Stimulated activated effector memory CD8-positive, alpha-beta T cell treated with anti-CD3 and anti-CD28 coated beads, Interleukin-12 subunit alpha, Interleukin-12 subunit beta, amount 100 ng/mL, for 72 hours (primary cell): Measurements from ENCODE around the gene PLAC9.
A peak's percentile ranks its signal among the peaks of the same experiment; 100 is the strongest.

ENCODE experiments used
- ATAC-seq: fragments of 150-1000 bp; cut with Tn5 transposase; 2 replicates; pipeline ENCODE4 v1.10.0; 2021
- DNase-seq, 2 donors: peaks; one replicate each; pipeline ENCODE4 v3.0.0; 2021 to 2022; ENCODE audit warnings: low spot score in 2 of 2
- H3K27ac Mint-ChIP-seq: one replicate; pipeline ENCODE4 v1.8.0; 2022; ENCODE audit warnings: mild to moderate bottlenecking, mixed read lengths
- H3K36me3 Mint-ChIP-seq: one replicate; pipeline ENCODE4 v1.8.0; 2022; ENCODE audit warnings: mild to moderate bottlenecking, mixed read lengths
- H3K4me1 Mint-ChIP-seq: one replicate; pipeline ENCODE4 v1.8.0; 2022; ENCODE audit warnings: mixed read lengths
- H3K4me3 Mint-ChIP-seq: one replicate; pipeline ENCODE4 v1.8.0; 2022; ENCODE audit warnings: mild to moderate bottlenecking, mixed read lengths
- H3K9me3 Mint-ChIP-seq: one replicate; pipeline ENCODE4 v1.8.0; 2022; ENCODE audit warnings: mixed read lengths

The PLAC9 gene

DNA sequence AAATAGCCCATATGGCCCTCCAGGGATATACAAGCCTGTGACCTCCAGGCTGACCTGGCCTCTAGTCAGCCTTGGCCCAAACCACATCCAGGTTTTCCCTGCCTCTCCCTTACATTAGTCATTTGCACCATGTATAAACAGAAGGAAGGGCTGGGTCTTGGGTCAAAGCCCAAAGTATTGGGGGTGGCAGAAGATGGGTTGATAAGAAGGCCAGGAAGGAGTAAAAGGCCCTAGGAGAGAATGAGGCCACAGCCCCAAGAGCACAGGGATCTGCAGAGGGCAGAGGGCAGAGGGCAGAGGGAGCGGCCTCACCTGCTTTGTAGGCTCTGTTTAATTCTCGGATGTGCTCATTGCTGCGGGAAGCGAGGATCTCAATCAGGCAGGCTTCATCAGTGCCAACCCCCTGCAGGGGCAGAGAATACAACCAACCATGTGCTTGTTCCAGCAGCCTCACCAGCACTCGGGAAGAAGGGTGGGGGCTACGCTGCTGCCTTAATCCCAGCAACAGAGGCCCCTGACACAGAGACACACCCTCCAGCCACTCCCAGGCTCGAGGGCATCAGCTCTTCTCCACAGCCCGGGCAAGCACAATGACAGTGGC is 31.3 kb downstream of the PLAC9 start:
- ATAC-seq: no peak
- peak overlapping the region; percentile 79 for H3K27ac Mint-ChIP-seq
- H3K4me1 Mint-ChIP-seq: peaks cover 24% of the 10 kb centered on the region
- H3K4me3 Mint-ChIP-seq: no peak overlapping the region
- peaks cover 83% of the 10 kb centered on the region for H3K36me3 Mint-ChIP-seq
- no peak for DNase-seq
- no peaks in the 10 kb centered on the region for H3K9me3 Mint-ChIP-seq

GRCh38 chr10:80164596-80164995 is 32.1 kb downstream of the PLAC9 start:
- peak overlapping the region; percentile 79 for H3K27ac Mint-ChIP-seq
- no peak for ATAC-seq
- H3K36me3 Mint-ChIP-seq: peaks cover 78% of the 10 kb centered on the region
- H3K4me1 Mint-ChIP-seq: peaks cover 29% of the 10 kb centered on the region
- no peak for DNase-seq
- no peak overlapping the region for H3K4me3 Mint-ChIP-seq
- H3K9me3 Mint-ChIP-seq: no peaks in the 10 kb centered on the region

GRCh38 chr10:80165173-80165572 is 32.6 kb downstream of the PLAC9 start:
- H3K4me1 Mint-ChIP-seq: peaks cover 34% of the 10 kb centered on the region
- H3K36me3 Mint-ChIP-seq: peaks cover 78% of the 10 kb centered on the region
- H3K4me3 Mint-ChIP-seq: no peak overlapping the region
- DNase-seq (no peak), ATAC-seq (no peak)
- H3K9me3 Mint-ChIP-seq: no peaks in the 10 kb centered on the region
- H3K27ac Mint-ChIP-seq: peak overlapping the region; percentile 94

DNA sequence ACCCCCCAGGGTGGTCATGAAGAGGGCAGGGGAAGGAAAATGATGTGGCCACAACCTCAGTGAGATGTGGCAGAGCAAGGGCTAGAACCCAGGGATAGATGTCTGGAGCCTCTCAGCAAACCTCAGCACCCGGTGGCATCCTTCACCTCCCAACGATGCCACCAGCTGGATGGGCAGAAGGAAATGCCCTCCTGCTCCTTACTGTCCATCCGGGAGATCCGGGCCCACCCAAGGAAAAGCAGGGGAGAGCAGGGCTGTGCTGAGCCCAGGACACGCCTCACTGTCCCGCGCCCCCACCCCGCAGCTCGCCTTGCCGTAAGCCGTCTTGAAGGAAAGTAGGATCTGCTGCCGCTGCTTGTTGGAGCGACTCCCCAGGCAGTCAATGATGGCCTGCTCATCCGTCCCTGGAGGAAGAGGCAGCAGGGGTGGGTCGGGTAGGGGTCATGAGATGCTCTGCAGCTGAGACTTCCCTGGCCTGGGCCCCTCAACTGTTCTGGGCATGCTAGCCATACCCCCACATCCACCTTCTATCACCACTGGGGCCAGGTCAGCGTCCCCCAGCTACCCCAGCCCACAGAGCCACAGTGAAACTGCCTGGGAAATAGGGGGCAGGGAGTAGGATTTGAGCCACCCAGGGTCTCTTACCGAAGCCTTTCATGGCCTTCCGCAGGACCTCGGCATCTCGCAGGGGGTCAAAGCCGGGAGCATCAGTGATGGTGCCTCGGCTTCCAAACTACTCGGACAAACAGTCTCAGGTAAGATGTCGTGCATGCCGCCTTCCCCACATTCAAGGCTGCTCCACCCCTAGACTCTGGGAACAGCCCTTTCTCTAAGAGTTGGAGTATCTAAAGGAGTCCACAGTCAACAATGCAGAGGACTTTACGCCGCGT is 34.3 kb downstream of the PLAC9 start:
- H3K27ac Mint-ChIP-seq: peak overlapping the region; percentile 94

GRCh38 chr10:80167471-80168161 is 35.1 kb downstream of the PLAC9 start:
- peaks cover 73% of the 10 kb centered on the region for H3K36me3 Mint-ChIP-seq
- H3K9me3 Mint-ChIP-seq: no peaks in the 10 kb centered on the region
- DNase-seq (no peak), ATAC-seq (no peak)
- H3K27ac Mint-ChIP-seq: peak overlapping the region; percentile 29
- H3K4me1 Mint-ChIP-seq: peaks cover 34% of the 10 kb centered on the region
- no peak overlapping the region for H3K4me3 Mint-ChIP-seq

More for the DNA sequence above, 34.3 kb downstream of the PLAC9 start:
- DNase-seq (no peak), ATAC-seq (no peak)
- Mint-ChIP-seq H3K4me1 (peaks cover 34% of the 10 kb centered on the region), H3K9me3 (no peaks in the 10 kb centered on the region), H3K36me3 (peaks cover 73% of the 10 kb centered on the region), H3K4me3 (no peak overlapping the region)

DNA sequence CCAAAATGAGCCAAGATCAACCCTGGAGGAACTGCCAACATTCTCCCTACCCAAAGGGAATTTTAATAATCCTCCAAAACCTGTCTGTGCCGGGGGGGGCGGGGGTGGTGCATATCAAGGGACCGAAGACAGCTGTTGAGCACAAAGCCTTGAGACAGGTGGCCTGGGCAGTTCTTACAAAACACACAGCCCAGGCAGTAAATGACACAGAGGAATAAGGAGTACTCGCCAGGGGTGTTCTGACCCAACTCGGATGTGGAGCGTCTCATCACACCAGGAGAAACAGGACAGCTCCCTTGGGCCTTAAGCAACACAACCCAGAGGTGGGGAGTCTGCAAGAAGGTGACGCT is 35.6 kb downstream of the PLAC9 start:
- ATAC-seq (no peak), DNase-seq (no peak)
- H3K9me3 Mint-ChIP-seq: no peaks in the 10 kb centered on the region
- H3K27ac Mint-ChIP-seq: peak overlapping the region; percentile 29
- peaks cover 73% of the 10 kb centered on the region for H3K36me3 Mint-ChIP-seq
- peaks cover 34% of the 10 kb centered on the region for H3K4me1 Mint-ChIP-seq
- H3K4me3 Mint-ChIP-seq: no peak overlapping the region

- Mint-ChIP-seq H3K36me3 (peaks cover 71% of the 10 kb centered on the region), H3K9me3 (no peaks in the 10 kb centered on the region), H3K4me1 (peaks cover 34% of the 10 kb centered on the region), H3K27ac (peak overlapping the region; percentile 81), H3K4me3 (no peak overlapping the region)
- ATAC-seq: peak; percentile 63
- DNase-seq: peak in 1 of 2 donors; percentile 14
These were observed 36.3 kb downstream of the PLAC9 start for GRCh38 chr10:80168679-80169380.

DNA sequence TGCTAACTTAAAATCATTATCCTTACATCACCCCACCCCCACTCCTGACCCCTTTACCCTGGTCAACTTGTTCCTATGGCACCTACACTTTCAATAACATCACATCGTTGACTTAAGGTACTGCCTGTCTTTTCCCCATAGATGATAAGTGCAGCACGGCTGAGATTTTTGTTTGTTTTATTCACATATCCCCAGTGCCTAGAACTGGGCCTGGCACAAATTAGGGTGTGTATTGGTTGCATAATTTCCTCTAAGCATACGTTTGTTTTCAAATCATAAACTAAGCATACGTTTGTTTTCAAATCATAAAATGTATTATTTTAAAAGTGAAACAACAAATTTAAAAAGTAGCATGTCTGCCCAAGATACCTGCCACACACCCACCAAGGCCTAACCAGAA is 37.5 kb downstream of the PLAC9 start:
- DNase-seq (no peak), ATAC-seq (no peak)
- Mint-ChIP-seq H3K27ac (peak overlapping the region; percentile 81), H3K36me3 (peaks cover 71% of the 10 kb centered on the region), H3K9me3 (no peaks in the 10 kb centered on the region), H3K4me3 (no peak overlapping the region), H3K4me1 (peaks cover 34% of the 10 kb centered on the region)

GRCh38 chr10:80170641-80171040 is 38.1 kb downstream of the PLAC9 start:
- ATAC-seq (no peak), DNase-seq (no peak)
- Mint-ChIP-seq H3K36me3 (peaks cover 68% of the 10 kb centered on the region), H3K4me3 (no peak overlapping the region), H3K27ac (peak overlapping the region; percentile 81), H3K9me3 (no peaks in the 10 kb centered on the region), H3K4me1 (peaks cover 34% of the 10 kb centered on the region)

DNA sequence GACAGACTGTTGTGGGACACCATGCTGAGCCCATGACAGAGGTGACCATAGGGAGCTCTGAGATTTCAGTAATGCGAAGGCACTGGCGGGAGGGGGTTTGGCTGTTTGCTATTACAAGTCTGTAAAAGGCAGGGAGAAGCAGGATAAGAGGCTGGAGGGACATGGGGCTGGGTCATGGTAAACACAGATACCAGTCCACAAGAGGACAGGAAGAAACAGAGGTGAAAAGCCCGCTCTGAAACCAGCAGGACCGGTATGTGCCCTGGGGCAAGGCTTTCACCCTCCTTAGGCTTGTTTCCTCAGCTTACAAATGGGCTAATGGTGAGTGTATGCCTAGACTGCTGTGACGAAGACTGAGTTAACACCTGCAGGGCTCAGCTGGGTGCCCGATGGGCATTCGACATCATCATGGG is 38.7 kb downstream of the PLAC9 start:
- no peaks in the 10 kb centered on the region for H3K9me3 Mint-ChIP-seq
- peaks cover 29% of the 10 kb centered on the region for H3K4me1 Mint-ChIP-seq
- peaks cover 68% of the 10 kb centered on the region for H3K36me3 Mint-ChIP-seq
- ATAC-seq: no peak
- peak overlapping the region; percentile 81 for H3K27ac Mint-ChIP-seq
- DNase-seq: no peak
- no peak overlapping the region for H3K4me3 Mint-ChIP-seq

DNA sequence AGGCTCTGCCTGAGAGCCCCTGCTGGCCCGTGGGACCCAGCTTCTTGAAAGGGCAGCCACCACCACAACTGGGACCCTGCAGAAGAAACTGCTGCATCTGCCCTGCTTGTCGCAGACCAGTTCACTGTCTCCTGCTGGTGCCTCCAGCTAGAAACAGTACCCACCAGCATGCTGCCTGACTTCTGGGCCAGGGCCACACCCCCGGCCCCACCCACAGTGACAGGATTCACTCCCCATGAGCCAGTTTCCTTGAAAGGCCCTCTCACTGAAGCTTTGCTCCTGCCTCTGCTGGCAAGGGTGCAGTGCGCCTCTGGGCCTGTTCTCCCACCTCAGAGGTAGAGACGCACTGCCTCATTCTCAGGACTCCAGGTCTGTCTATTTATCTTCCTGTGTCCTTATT is 40.4 kb downstream of the PLAC9 start:
- Mint-ChIP-seq H3K9me3 (no peaks in the 10 kb centered on the region), H3K27ac (peak overlapping the region; percentile 81), H3K4me1 (peaks cover 41% of the 10 kb centered on the region), H3K4me3 (no peak overlapping the region), H3K36me3 (peaks cover 74% of the 10 kb centered on the region)
- ATAC-seq: no peak
- no peak for DNase-seq

- Mint-ChIP-seq H3K4me1 (peaks cover 46% of the 10 kb centered on the region), H3K9me3 (no peaks in the 10 kb centered on the region), H3K36me3 (peaks cover 76% of the 10 kb centered on the region), H3K27ac (peak overlapping the region; percentile 81), H3K4me3 (no peak overlapping the region)
- no peak for DNase-seq
- no peak for ATAC-seq
These were observed 40.9 kb downstream of the PLAC9 start for GRCh38 chr10:80173466-80173865.

GRCh38 chr10:80174641-80175395 is 42.3 kb downstream of the PLAC9 start:
- Mint-ChIP-seq H3K27ac (peak overlapping the region; percentile 70), H3K36me3 (peaks cover 79% of the 10 kb centered on the region), H3K9me3 (no peaks in the 10 kb centered on the region), H3K4me3 (no peak overlapping the region), H3K4me1 (peaks cover 52% of the 10 kb centered on the region)
- DNase-seq (no peak), ATAC-seq (no peak)

DNA sequence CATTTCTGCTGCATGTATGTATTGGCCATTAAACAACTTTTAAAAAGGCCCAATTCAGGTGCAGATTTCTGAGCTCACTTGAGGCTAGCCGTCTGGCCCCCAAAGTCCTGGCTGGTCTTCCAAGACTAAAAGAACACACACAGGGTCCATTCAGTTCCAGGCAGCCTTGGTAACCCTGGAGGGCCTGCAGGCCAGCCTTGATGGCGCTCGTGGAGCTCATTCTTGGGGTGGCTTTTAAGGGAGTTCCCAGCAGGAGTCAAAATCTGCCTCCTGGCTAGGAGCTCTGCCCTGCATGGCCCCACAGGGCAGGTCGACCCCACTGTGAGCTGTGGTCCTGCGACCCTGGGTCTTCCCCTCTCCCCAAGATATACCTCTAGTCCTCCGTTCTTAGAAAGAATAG is 44.0 kb downstream of the PLAC9 start:
- Mint-ChIP-seq H3K4me3 (no peak overlapping the region), H3K9me3 (no peaks in the 10 kb centered on the region), H3K36me3 (peaks cover 77% of the 10 kb centered on the region), H3K4me1 (peaks cover 43% of the 10 kb centered on the region), H3K27ac (peak overlapping the region; percentile 87)
- ATAC-seq (no peak), DNase-seq (no peak)
